RWPE1 (cell line): ENCODE results near the gene SSH3.
"Not testable (repeated sequence)": the region's sequence is repeated elsewhere in the genome, so short reads cannot be mapped to it uniquely, and the experiment has no call there.

Experiments
- CTCF ChIA-PET: fragments of 350-600 bp; sonication (Branson Sonifier 250); formaldehyde crosslinking; extraction: SDS; loops from one replicate; lab custom pipeline; 2021; lab: Yijun Ruan, JAX
- POLR2A ChIA-PET: fragments of 400-600 bp; formaldehyde crosslinking; extraction: SDS; loops from one replicate; lab custom pipeline; 2020; ENCODE audit warnings: antibody characterized with exemption; ENCODE audit not compliant: low non-redundant PET; lab: Yijun Ruan, JAX
- DNase-seq: peaks from one replicate; pipeline ENCODE4 v3.0.0; 2012; ENCODE audit warnings: low spot score
- H3K27ac ChIP-seq: fragments of 450-650 bp; 2 replicates; pipeline ENCODE4 v1.5.1; 2017
- TF ChIP-seq, protein P1 (sequence below): fragments of 450-650 bp; conservative IDR thresholded peaks from 2 replicates; pipeline ENCODE4 v1.5.1; 2017; ENCODE audit warnings: low read depth, mild to moderate bottlenecking

SSH3 gene

DNA sequence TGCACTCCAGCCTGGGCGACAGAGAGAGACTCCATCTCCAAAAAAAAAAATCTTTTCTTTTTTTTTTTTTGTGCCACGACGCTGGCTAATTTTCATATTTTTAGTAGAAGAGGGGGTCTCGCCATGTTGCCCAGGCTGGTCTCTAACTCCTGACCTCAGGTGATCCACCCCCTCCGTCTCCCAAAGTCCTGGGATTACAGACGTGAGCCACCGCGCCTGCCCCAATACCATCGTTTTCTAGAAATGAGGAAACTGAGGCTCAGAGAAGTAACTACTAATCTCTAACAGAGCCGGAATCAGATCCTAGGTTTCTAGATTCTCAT, 13.5 kb downstream of the SSH3 start:
- POLR2A ChIA-PET: interaction anchor here (0.6 to 1.4 kb wide), 8 partner anchors 12 to 257 kb away, joined by 3 to 16 read pairs (median 4); partner anchors contain the start of gene SSH3
- DNase-seq: no peak
- H3K27ac ChIP-seq: peak overlapping the region; percentile 99
- TF ChIP-seq, protein P1, sequence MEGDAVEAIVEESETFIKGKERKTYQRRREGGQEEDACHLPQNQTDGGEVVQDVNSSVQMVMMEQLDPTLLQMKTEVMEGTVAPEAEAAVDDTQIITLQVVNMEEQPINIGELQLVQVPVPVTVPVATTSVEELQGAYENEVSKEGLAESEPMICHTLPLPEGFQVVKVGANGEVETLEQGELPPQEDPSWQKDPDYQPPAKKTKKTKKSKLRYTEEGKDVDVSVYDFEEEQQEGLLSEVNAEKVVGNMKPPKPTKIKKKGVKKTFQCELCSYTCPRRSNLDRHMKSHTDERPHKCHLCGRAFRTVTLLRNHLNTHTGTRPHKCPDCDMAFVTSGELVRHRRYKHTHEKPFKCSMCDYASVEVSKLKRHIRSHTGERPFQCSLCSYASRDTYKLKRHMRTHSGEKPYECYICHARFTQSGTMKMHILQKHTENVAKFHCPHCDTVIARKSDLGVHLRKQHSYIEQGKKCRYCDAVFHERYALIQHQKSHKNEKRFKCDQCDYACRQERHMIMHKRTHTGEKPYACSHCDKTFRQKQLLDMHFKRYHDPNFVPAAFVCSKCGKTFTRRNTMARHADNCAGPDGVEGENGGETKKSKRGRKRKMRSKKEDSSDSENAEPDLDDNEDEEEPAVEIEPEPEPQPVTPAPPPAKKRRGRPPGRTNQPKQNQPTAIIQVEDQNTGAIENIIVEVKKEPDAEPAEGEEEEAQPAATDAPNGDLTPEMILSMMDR: no peak
- CTCF ChIA-PET: interaction anchor here (0.5 to 3.1 kb wide), 14 partner anchors 8 to 361 kb away, joined by 3 to 27 read pairs (median 4); partner anchors contain the start of genes ANKRD13D, GRK2 and SSH3

DNA sequence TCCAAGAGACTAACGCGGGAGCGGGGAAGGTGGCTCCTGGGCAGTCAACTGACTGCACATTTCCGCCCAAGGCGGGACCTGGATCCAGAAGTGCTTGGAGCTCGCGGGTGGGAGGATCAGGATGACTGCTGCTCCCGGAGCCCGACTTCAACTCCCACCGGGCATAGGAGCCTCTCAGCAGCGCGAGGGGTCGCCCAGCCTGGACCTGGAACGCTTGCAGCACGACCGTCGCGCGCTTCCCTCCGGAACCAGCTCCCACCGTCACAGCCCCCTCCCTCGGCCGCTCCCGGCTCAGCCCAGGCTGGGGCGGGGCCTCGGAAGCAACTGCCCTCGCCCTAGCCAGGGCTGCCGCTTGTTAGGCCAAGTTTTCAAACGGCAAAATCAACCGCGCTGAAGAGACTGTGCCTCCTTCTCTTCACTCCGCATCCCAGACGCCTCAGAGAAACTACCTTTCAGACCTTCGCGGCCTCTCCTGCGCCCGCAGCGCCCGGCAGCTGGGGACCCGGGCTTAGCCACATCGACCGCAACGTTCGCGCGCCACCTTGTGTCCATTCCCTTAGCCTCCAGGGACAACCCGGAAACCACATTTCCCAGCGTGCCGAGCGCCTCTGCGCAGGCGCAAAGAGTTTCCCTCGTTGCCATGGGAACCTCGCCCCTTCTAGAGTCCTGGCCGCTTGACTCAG, 14.0 kb downstream of the SSH3 start:
- DNase-seq: peak; percentile 98
- POLR2A ChIA-PET: interaction anchor here (0.6 to 1.4 kb wide), 8 partner anchors 13 to 56 kb away, joined by 3 to 16 read pairs (median 3); partner anchors contain the start of gene SSH3
- peak overlapping the region; percentile 99 for H3K27ac ChIP-seq
- CTCF ChIA-PET: interaction anchor here (0.5 to 3.1 kb wide), 24 partner anchors 9 to 950 kb away, joined by 3 to 27 read pairs (median 4); partner anchors contain the start of genes ANKRD13D, GRK2 and SSH3
- TF ChIP-seq, protein P1: peak; percentile 88

DNA sequence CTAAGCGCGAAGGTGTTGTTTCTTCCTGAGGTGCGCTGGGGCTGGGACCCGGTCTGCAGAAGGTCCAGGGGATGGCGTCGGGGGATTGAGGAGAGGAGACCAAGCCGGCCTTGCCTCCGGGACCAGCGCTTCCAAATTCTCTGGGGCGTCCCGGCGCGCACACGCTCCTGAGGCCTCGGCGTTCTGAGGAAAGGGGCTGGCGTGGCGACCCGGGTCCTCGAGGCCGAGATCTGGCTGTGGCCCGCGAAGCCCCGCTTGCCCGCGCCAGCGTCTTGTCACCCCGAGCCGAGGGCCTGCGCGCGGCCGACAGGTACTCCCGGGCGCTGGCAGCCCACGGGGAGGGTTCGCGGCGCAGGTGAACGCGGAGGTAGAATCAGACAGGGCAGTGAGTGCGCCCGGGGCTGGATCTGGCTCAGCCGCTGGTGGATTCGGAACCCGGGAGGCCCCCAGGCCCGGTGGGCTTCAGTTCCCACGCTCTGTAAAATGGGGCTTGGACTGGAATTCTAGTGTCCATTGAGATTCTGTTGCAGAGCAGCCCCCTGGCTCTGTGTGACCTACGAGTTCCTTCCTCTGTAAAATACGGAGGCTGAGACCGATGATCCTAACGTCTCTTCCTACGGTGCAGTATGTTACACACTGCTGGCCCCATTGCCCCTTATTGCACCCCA, 14.7 kb downstream of the SSH3 start:
- DNase-seq: peak; percentile 54
- POLR2A ChIA-PET: interaction anchor here (0.7 to 1.4 kb wide), 6 partner anchors 13 to 53 kb away, joined by 3 to 16 read pairs (median 4); partner anchors contain the start of gene SSH3

DNA sequence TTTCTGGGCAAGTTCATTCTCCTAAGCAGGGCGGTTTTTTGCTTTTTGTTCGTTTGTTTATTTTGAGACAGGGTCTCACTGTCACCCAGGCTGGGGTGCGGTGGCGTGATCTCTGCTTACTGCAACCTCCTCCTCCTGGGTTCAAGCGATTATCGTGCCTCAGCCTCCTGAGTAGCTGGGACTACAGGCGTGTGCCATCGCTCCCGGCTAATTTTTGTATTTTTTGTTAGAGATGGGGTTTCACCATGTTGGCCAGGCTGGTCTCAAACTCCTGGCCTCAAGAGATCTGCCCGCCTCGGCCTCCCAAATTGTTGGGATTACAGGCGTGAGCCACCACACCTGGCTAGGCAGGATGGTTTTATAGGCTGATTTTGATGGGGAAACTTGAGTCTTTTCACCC, 15.5 kb downstream of the SSH3 start:
- CTCF ChIA-PET: interaction anchor here (0.6 to 3.1 kb wide), 4 partner anchors 26 to 64 kb away, joined by 3 to 15 read pairs (median 5); partner anchors contain the start of gene GRK2
- H3K27ac ChIP-seq, DNase-seq: not testable (repeated sequence)
- POLR2A ChIA-PET: interaction anchor here (0.7 to 1.0 kb wide), 2 partner anchors 13 to 16 kb away, joined by 3 read pairs; partner anchors contain the start of gene SSH3

More for the DNA sequence above, 14.7 kb downstream of the SSH3 start:
- TF ChIP-seq, protein P1: no peak
- CTCF ChIA-PET: interaction anchor here (0.6 to 3.1 kb wide), 16 partner anchors 15 to 951 kb away, joined by 3 to 27 read pairs (median 5); partner anchors contain the start of genes ANKRD13D, GRK2 and SSH3
- H3K27ac ChIP-seq: peak overlapping the region; percentile 99

DNA sequence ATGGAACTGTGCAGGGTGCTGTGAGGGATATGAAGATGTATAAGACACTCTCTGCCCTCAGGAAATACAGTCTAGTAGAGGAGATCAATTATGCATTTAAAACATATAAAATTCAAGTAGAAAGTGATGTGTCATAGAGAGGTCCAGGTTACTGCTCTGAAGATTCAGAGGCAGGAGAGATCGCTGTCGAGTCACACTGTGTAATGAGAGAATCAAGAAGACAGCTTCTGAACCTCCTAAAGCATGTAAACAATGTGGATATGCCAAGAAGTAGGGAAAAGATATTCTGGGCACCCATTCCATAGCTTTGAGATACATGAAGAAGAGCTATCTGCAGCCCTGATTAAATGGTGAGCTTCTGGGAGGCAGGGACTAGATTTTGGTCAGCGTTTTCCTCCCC, 16.7 kb downstream of the SSH3 start:
- ChIA-PET CTCF (interaction anchor here (0.7 kb wide), 1 partner anchor 258 kb away, joined by 3 read pairs; no protein-coding TSS in a partner anchor), POLR2A (no interaction called here)
- TF ChIP-seq, protein P1: no peak
- DNase-seq: no peak
- no peak overlapping the region for H3K27ac ChIP-seq

DNA sequence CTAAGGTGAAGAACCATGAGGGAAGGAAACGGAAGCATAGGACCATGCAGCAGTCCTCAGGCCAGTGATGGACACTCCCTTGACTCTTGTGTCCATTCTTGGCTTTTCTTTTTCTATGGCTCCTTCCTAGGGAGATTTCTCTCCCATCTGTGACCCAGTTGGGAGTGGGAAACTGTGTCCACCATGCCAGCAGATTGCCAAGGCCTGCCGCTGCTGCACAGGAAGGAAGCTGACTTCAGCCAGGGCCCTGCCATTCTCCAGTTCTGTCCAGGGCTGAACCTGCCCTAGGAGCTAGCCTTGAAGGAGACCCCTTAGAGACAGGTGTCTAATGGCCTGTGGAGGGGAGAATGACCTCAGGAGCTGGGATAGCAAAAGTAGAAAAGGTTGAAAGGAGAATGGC, 17.4 kb downstream of the SSH3 start:
- H3K27ac ChIP-seq: no peak overlapping the region
- no peak for DNase-seq
- TF ChIP-seq, protein P1: no peak
- CTCF ChIA-PET: no interaction called here
- POLR2A ChIA-PET: no interaction called here
